CD4-positive, alpha-beta T cell treated with Interleukin-6 at 100 ng/mL for 8 hours (primary cell): ENCODE measurements around the gene PID1.

Experiments
- DNase-seq: peaks from one replicate; pipeline ENCODE4 v3.0.0-alpha.2; 2020; ENCODE audit warnings: mixed read lengths, low spot score

Gene PID1

GRCh38 chr2:229270551-229271410 lies at the start of gene PID1:
TSS of gene PID1 (minus strand) at chr2:229271287. CDS start at chr2:229271043, 244 bp downstream.
- no peak for DNase-seq

DNA sequence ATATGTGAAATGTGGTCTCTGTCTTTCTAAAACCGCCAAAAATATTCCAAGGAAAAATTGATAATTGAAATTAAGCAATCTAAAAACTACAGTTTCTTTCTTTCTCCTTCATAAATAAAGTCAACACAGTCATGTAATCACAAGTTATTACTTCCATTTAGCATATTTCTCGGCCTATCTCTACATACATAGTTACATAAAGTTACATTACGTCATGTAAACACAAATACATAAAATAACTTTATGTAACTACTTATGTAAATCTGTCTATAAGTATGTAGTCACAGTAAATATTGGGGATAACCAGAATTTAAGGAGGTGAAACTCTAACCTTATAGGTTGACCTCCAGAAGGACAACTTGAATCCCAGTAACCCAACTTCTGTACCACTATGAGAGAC lies 48.5 kb upstream of the PID1 start:
- DNase-seq, result no peak

DNA sequence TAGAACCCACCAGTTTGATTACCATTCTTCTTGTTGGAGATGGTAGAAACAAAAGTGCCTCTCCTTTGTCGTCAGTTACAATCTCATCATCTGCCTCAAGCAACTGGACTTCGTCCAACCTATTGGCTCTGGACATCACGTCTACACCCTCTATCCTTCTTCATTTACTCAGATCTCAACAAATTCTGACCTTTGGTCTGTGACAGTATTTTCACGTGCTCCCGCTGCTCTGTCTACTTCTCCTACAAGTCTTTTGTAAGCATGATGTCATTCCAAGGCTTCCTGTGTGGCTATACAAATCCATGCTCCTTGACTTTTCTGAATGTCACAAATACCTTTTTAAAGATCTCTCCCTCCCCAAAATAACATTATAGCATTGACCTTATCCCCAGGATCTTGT lies 43.0 kb upstream of the PID1 start:
- DNase-seq, result no peak

DNA sequence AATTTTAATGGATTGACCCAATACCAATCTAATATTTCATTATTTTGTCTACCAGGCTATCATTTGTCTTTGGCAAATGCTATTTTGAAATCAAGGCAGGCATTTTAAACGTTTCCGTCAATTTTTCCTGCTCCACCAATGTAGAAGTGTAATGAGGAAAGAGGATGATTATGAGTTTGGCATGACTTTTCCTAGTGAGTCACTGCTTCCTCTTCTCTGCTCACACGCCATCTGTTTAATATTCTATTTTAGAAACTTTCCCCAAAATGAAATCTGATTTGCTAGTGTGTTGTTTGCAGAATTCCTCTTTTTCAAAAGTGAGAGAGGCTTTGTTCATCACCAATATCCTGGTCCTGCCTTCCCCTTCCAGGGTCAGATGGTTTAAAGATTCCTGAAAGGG lies 42.5 kb upstream of the PID1 start:
- DNase-seq, result no peak

DNA sequence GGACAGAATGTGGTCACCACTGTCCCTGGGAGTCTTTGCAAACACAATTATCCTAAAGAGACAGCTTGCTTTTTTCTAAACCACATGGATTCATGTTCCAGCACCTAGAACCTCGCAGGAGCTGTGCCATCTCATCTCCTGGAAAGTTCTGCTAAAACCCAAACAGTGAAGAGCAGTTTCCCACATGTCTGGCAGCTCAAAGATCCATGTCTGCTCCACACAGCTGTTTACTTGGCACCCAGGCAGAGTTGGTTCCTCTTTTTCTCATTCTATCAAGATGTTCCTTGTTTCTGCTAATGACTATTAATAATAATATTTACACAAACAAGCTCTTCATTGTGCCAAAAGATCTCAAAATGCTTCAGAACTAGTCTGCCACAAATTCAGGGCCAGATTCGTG lies 30.1 kb upstream of the PID1 start:
- no peak for DNase-seq

GRCh38 chr2:229300790-229301189 lies 29.7 kb upstream of the PID1 start:
- no peak for DNase-seq

DNA sequence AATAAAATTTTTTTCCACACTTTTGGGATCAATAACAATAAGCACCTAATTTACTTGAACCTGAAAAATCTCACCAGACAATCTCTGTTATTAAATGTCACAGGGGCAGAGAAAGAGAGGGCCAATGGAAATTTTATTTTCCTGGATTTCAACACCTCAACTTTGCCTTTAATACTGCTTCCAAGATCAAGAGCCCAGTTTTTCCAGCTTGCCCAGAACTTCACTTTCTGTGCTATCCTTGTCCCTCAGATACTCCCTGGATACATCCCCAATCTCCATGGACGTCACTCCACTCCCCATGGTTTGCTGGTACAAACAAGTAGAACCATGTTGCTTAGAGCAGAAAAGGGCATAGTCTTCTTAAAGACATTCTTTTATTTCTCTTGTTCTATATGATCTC lies 29.3 kb upstream of the PID1 start:
- DNase-seq, result no peak

- DNase-seq, result no peak
Observed at GRCh38 chr2:229297247-229297646, 26.2 kb upstream of the PID1 start.

DNA sequence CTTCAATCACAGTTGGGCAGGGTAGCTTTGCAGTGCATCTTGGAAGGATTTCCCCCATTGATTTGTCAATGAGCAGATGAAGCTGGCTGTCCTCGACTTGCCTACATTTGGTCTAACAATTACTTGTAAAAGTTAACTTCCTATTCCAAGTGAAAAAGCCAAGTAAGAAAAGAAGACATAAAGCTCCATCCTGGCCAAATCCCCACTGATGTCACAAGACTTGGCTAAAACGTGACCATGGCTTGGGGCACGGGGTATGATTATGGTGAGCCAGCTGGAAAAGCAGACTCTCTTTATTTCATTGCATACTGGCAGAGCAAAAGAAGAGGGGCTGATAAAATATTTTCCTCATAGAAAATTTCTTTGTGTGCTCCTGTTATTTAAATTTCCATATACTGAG lies 25.4 kb upstream of the PID1 start:
- DNase-seq, result no peak

GRCh38 chr2:229296016-229296415 lies 24.9 kb upstream of the PID1 start:
- no peak for DNase-seq

GRCh38 chr2:229287823-229288222 lies 16.7 kb upstream of the PID1 start:
- DNase-seq, result no peak

DNA sequence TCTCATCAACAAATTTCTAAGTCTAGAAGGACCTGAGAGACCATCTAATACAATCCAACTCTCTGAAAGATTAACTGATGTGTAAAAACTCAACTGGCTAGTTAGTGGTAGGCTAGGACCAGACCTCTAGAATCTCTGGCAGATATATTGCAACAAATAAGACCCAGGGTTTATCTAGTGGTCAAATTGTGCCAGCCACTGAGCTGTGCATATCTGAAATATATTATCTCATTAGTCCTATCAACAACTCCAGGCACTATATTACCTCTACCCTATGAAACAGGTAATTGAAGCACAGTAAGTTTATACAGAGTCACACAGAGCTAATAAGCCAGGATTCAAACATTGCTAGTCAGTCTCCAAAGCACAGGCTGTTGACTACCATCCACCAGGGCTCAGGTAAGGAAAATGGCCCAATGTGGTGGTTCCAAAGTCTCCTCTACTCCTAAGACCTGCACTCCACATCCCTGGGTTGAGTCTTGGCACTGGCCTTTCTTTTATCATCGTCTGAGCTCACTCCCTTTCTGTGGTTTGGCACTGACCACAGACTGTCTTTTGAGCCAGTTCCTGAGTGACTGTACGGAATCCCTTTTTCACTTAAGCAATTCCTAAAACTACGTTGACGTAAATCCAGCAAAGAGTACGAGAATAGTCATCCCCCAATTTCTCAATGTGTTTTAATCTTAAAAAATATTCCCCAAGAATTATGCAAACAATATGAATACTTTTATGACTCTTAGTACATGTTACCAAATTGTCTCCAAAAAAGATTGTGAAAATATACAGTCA lies 11.9 kb upstream of the PID1 start:
- no peak for DNase-seq

DNA sequence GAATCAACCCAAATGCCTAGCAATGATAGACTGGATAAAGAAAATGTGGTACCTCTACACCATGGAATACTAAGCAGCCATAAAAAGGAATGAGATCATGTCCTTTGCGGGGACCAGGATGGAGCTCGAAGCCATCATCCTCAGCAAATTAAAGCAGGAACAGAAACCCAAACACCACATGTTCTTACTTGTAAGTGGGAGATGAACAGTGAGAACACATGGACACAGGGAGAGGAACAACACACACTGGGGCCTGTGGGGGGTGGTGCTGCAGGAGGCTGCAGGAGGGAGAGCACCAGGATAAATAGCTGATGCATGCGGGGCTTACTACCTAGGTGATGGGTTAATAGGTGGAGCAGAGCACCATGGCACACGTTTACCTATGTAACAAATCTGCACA lies 8.4 kb upstream of the PID1 start:
- DNase-seq, result no peak

DNA sequence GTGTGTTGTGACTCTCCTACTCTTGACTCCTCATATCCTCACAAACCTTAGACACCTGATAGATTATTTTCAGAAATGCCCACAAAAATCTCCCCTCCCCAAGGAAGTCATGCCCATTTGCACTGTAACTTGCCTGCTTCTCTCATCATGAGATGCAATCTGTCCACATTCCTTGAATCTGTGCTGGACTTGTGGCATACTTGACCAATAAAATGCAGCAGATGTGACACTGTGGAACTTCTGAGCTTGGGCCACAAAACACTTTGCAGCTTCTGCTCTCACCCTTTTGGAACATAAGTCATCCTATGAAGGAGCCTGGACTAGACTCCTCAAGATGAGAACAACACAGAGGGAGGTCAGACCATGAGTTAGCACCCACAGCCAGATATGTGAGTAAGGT lies 4.4 kb upstream of the PID1 start:
- DNase-seq, result no peak

- peak; percentile 4 for DNase-seq
Observed at GRCh38 chr2:229273723-229274338, 2.7 kb upstream of the PID1 start.

GRCh38 chr2:229273006-229273722 lies 2.1 kb upstream of the PID1 start:
- no peak for DNase-seq

GRCh38 chr2:229269941-229270340 lies 1.1 kb downstream of the PID1 start:
- DNase-seq, result no peak

GRCh38 chr2:229269146-229269545 lies 1.9 kb downstream of the PID1 start:
- DNase-seq, result no peak

GRCh38 chr2:229268626-229269025 lies 2.5 kb downstream of the PID1 start:
- DNase-seq, result no peak

DNA sequence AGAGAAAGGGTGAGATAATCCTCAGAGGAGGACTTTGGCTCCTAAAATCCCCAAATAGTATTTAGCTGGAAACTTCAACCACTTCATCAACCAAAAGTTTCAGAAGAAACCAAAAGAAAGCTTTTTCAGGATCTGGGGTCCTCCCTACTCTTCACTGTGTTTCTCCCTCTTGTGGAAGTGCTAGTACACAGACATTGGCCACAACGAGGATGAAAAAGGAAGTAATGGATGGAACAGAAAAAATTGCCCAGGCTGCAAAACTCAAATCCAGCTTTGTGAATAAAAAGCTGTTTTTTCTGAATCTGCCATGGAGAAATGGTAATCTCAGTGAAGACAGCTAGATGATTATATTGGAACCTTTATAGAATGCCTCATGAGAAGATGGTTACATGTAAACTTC lies 4.0 kb downstream of the PID1 start:
- DNase-seq, result no peak

GRCh38 chr2:229265727-229266126 lies 5.4 kb downstream of the PID1 start:
- DNase-seq, result no peak

- DNase-seq, result no peak
Observed at GRCh38 chr2:229261599-229261998, 9.5 kb downstream of the PID1 start.
